Neural progenitor cell (in vitro differentiated cells): Measurements from ENCODE around the gene EEF2K.

ENCODE experiments used
- CTCF ChIP-seq: fragments of 200-600 bp; sonication (generic); IDR thresholded peaks from 2 replicates; pipeline ENCODE4 v1.5.1; 2017; ENCODE audit warnings: antibody characterized with exemption, mild to moderate bottlenecking
- EZH2 ChIP-seq: fragments of 200-600 bp; sonication (generic); IDR thresholded peaks from 2 replicates; pipeline ENCODE4 v1.6.1; 2017; ENCODE audit warnings: antibody characterized with exemption, mild to moderate bottlenecking, moderate library complexity
- EZH2phosphoT487 ChIP-seq: fragments of 200-600 bp; sonication (generic); IDR thresholded peaks from 2 replicates; pipeline ENCODE4 v1.6.1; 2017; ENCODE audit warnings: antibody characterized with exemption

- TF ChIP-seq CTCF (no peak), EZH2 (no peak), EZH2phosphoT487 (no peak)
Observed at GRCh38 chr16:22284637-22285036, 78.6 kb downstream of the EEF2K start.
